GM21390 (cell line): ENCODE measurements around the gene ZFP42.
"Not testable (repeated sequence)": the region's sequence is repeated elsewhere in the genome, so short reads cannot be mapped to it uniquely, and the experiment has no call there.

Experiments used
- ATAC-seq: cut with Tn5 transposase; IDR thresholded peaks from one replicate; pipeline ENCODE4 v1.9.1; 2021; ENCODE audit not compliant: unreplicated experiment

Gene ZFP42

DNA sequence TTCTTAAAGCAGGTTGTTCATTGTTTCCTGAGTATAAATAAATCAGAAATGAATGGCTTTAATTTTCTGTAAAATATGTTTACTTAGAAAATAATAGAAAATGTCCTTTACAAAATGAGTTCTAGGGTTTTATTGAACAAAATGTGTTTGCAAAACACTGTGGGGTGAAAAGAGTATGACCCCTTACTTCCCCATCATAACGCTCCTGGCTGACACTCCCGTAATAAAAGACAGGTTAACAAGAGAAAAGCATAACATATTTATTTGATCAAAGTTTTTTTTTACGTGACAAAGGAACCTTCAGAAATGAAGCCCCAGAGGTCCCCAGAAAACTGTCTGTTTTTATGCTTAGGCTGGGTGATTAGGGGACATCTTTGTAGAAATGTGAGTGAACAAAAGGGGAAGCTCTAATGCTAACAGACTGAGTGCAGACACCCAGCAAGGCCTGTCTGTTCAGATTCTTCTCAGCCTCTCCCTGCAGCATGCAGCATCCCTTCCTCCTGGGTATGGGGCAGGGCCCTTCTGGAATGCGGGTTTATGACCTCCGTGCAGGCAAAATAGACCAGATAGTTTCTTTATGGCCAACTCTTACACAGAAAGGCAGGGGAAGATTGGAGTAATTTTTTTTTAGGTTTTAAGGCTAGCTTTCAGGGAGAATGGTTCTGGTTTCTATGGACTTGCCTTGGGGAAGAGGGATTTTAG lies 26.1 kb downstream of the ZFP42 start:
- ATAC-seq: no peak

GRCh38 chr4:188023682-188024081 lies 28.1 kb downstream of the ZFP42 start:
- no peak for ATAC-seq

GRCh38 chr4:188025476-188025875 lies 29.9 kb downstream of the ZFP42 start:
- ATAC-seq: no peak

GRCh38 chr4:188029114-188029513 lies 33.5 kb downstream of the ZFP42 start:
- no peak for ATAC-seq

- no peak for ATAC-seq
These were observed 34.8 kb downstream of the ZFP42 start for GRCh38 chr4:188030401-188030800.

DNA sequence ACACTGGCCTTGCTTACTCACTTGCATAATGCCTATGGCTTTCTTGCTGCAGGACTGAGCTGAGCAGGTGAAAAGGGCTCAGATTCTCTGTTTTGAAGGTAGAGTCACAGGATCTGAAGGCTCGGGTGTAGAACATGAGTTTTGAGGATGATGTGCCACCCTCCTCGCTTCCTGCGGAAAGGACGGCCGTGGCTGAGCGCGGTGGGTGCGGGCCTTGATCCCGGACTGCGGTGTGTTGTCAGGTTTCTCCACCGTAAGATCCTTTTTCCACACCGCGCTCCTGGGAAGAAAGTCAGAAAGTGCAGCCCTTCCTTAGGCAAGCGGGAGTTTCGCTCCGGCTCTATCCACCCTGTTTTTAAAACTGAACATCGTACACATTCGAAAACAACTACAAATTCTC lies 36.2 kb downstream of the ZFP42 start:
- ATAC-seq: no peak

GRCh38 chr4:188032170-188032569 lies 36.6 kb downstream of the ZFP42 start:
- ATAC-seq: no peak

- ATAC-seq: no peak
These were observed 37.0 kb downstream of the ZFP42 start for GRCh38 chr4:188032583-188032982.

DNA sequence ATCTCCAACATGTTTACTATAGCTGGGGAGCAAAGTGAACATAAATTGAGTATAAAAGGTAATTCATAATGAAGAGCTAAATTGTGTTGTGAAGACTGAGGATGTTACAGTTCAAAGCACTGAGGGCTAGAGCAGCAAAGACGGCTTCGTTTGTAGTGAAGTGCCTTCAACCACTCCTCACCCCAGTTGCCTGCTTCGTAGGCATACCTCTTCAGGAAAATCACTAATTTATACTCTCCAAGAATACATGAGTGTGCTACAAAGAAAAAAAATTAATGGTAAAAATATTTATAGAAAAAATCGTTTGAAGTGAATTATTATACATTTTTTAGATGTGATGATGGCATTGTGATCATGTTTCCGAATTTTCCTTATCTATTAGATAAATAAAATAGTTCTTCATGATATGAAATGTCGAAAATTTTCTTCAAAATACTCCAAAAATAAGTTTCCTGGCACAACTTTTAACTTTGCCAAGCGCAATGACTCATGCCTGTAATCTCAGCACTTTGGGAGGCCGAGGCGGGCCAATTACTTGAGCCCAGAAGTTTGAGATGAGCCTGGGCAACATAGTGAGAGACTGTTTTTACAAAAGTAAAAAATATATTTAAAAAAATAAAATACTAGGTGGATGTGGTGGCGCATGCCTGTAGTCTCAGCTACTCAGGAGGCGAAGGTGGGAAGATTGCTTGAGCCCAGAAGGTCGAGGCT lies 41.6 kb downstream of the ZFP42 start:
- ATAC-seq: no peak

DNA sequence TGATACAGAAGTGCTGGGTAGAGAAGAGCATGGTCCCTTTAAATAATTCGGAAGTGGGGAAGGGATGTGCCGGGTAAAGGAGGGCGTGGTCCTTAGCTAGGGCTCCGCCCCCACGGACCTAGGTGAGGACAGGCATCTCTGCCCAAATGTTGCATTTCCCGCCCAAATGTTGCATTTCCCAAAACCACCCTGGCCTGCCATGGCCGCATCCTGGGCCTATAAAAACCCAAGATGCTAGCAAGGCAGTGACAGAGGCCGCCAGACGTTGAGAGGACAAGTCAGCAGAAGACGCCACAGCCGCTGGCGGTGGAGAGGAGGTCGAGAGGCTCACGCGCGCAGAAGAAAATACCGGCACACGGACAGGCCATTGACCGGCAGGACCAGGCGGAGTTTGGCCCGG lies 46.1 kb downstream of the ZFP42 start:
- no peak for ATAC-seq

- no peak for ATAC-seq
These were observed 46.6 kb downstream of the ZFP42 start for GRCh38 chr4:188042191-188042590.

DNA sequence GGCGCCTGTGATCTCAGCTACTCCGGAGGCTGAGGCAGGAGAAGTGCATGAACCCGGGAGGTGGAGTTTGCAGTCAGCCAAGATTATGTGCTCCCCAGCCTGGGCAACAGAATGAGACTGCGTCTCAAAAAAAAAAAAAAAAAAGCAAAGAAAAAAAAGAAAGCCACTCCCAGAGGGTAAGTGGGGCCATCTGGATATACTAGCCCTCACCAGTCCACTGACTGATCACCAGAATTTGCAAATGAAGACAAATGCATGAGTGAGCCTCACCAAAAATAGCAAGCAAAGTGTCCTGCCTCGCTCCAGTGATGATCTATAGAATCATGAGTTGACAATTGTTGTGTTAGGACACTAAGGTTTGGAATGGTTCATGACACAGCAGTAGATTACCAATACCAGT lies 47.6 kb downstream of the ZFP42 start:
- ATAC-seq: no peak

DNA sequence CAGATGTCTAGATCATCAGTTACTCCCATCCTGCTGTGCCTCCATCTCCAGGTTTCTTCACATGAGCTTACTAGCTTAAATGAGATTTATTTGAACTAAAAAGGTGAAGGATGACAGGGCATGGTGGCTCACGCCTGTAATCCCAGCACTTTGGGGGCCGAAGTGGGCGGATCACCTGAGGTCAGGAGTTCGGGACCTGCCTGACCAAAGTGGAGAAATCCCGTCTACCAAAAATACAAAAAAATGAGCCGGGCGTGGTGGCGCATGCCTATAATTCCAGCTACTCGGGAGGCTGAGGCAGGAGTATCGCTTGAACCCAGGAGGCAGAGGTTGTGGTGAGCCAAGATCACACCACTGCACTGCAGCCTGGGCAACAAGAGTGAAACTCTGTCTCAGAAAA lies 49.9 kb downstream of the ZFP42 start:
- not testable (repeated sequence) for ATAC-seq

GRCh38 chr4:188046657-188047056 lies 51.1 kb downstream of the ZFP42 start:
- no peak for ATAC-seq

DNA sequence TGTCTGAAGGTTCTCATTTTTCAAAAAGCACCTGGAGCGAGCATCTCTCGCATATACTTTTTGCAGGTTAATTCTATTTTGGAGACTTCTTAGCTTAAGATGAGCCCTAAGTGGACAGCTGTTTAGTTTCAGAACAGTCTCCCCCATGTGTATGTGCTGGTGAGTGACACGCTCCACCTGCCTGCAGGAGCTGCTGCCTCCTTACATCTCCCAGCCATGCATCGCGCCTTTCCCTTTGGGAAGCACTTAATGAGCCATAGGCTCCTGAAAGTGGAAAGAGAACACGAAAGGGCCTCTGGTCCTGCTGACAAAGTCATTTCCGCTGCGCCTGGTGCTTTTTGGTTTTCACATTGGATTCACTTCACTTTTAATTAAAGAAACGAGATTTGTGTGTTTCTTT lies 57.7 kb downstream of the ZFP42 start:
- no peak for ATAC-seq
